Esophagus (tissue), 2 donors: ENCODE measurements around the gene TENT4A. TPM values are rescaled to one million over a fixed set of nuclear protein-coding genes. Genes with fewer than 3 reads are reported as not detected.

ENCODE experiments used
- H3K27ac ChIP-seq, 2 donors: one replicate each; pipeline ENCODE4 v1.5.1; 2013; ENCODE audit warnings: low read depth in 2 of 2, mild to moderate bottlenecking in 2 of 2, inconsistent platforms in 1 of 2, low read length in 1 of 2, moderate library complexity in 1 of 2
- H3K27me3 ChIP-seq, 2 donors: one replicate each; pipeline ENCODE4 v1.6.1; 2013; ENCODE audit warnings: low read length in 2 of 2, control low read depth in 1 of 2, mild to moderate bottlenecking in 1 of 2; ENCODE audit not compliant: insufficient read depth in 2 of 2, control insufficient read depth in 1 of 2
- H3K36me3 ChIP-seq, 2 donors: one replicate each; pipeline ENCODE4 v1.6.1; 2013; ENCODE audit warnings: low read length in 1 of 2; ENCODE audit not compliant: control insufficient read depth in 2 of 2, insufficient read depth in 2 of 2
- H3K4me1 ChIP-seq, 2 donors: one replicate each; pipeline ENCODE4 v1.6.1; 2013; ENCODE audit warnings: low read length in 1 of 2; ENCODE audit not compliant: control insufficient read depth in 2 of 2, insufficient read depth in 2 of 2
- H3K4me3 ChIP-seq, 2 donors: one replicate each; pipeline ENCODE4 v1.5.1; 2013; ENCODE audit warnings: low read length in 2 of 2, mild to moderate bottlenecking in 2 of 2, low read depth in 1 of 2, moderate library complexity in 1 of 2
- H3K9me3 ChIP-seq, 2 donors: one replicate each; pipeline ENCODE4 v1.6.1; 2013; ENCODE audit warnings: mild to moderate bottlenecking in 2 of 2, low read depth in 1 of 2, low read length in 1 of 2, moderate library complexity in 1 of 2; ENCODE audit not compliant: control insufficient read depth in 2 of 2, insufficient read depth in 1 of 2
- WGBS, 2 donors: extraction: QIAGEN DNeasy Blood & Tissue Kit; methylation state at CpG; one replicate each; pipeline ENCODE4 v1.1.7; 2013; 5-methylcytosine and 5-hydroxymethylcytosine counted together
- polyA plus RNA-seq, 2 donors: library from polyadenylated mRNA; stranded (reverse); fragments of 200-250 nt; gene quantifications; one replicate each; pipeline ENCODE4 v1.2.3, GENCODE V29; 2013
- donor health status: healthy with polysubstance abuse.
- donor health status: Bipolar disorder and iron deficiency.

TENT4A gene
- polyA plus RNA-seq, 2 donors = 7.9 to 8.9 TPM

- H3K4me3 ChIP-seq = no peak overlapping the region
- H3K27ac ChIP-seq = no peak overlapping the region
- H3K36me3 ChIP-seq = no peaks in the 10 kb centered on the region
- no peaks in the 10 kb centered on the region for H3K27me3 ChIP-seq
- no peaks in the 10 kb centered on the region for H3K9me3 ChIP-seq
- WGBS, 2 donors = 45 to 48% methylated on average over 1 of the region's 1 CpG
- H3K4me1 ChIP-seq = no peaks in the 10 kb centered on the region
Observed at GRCh38 chr5:6692906-6693305, 20.3 kb upstream of the TENT4A start.

- no peaks in the 10 kb centered on the region for H3K27me3 ChIP-seq
- H3K9me3 ChIP-seq = no peaks in the 10 kb centered on the region
- H3K4me1 ChIP-seq = no peaks in the 10 kb centered on the region
- no peak overlapping the region for H3K4me3 ChIP-seq
- no peaks in the 10 kb centered on the region for H3K36me3 ChIP-seq
- 70 to 94% methylated on average over 1 of the region's 1 CpG for WGBS, 2 donors
- H3K27ac ChIP-seq = no peak overlapping the region
Observed at GRCh38 chr5:6698696-6699095, 14.5 kb upstream of the TENT4A start.

- Histone ChIP-seq H3K36me3 (no peaks in the 10 kb centered on the region), H3K27me3 (no peaks in the 10 kb centered on the region), H3K4me3 (no peak overlapping the region), H3K27ac (no peak overlapping the region), H3K9me3 (no peaks in the 10 kb centered on the region), H3K4me1 (peaks cover 0 to 2% of the 10 kb centered on the region in 2 donors)
- WGBS, 2 donors = 77 to 80% methylated on average over 1 of the region's 1 CpG
Observed at GRCh38 chr5:6699357-6699756, 13.9 kb upstream of the TENT4A start.

- H3K4me1 ChIP-seq = peaks cover 0 to 8% of the 10 kb centered on the region in 2 donors
- 38 to 44% methylated on average over 11 of the region's 11 CpGs for WGBS, 2 donors
- no peak overlapping the region for H3K4me3 ChIP-seq
- H3K36me3 ChIP-seq = no peaks in the 10 kb centered on the region
- no peaks in the 10 kb centered on the region for H3K9me3 ChIP-seq
- H3K27ac ChIP-seq = no peak overlapping the region
- no peaks in the 10 kb centered on the region for H3K27me3 ChIP-seq
Observed at GRCh38 chr5:6700074-6700684, 13.1 kb upstream of the TENT4A start.

- no peaks in the 10 kb centered on the region for H3K9me3 ChIP-seq
- peaks cover 0 to 8% of the 10 kb centered on the region in 2 donors for H3K4me1 ChIP-seq
- no peak overlapping the region for H3K4me3 ChIP-seq
- WGBS, 2 donors = 75 to 79% methylated on average over 12 of the region's 12 CpGs
- H3K36me3 ChIP-seq = no peaks in the 10 kb centered on the region
- H3K27ac ChIP-seq = no peak overlapping the region
- H3K27me3 ChIP-seq = no peaks in the 10 kb centered on the region
Observed at GRCh38 chr5:6700685-6701355, 12.4 kb upstream of the TENT4A start.

GRCh38 chr5:6701491-6701890 is 11.7 kb upstream of the TENT4A start:
- Histone ChIP-seq H3K9me3 (no peaks in the 10 kb centered on the region), H3K4me3 (no peak overlapping the region), H3K4me1 (peaks cover 0 to 10% of the 10 kb centered on the region in 2 donors), H3K27ac (no peak overlapping the region), H3K36me3 (no peaks in the 10 kb centered on the region), H3K27me3 (no peaks in the 10 kb centered on the region)
- 75% methylated on average over 12 of the region's 12 CpGs for WGBS, 2 donors

- H3K27ac ChIP-seq = no peak overlapping the region
- H3K27me3 ChIP-seq = no peaks in the 10 kb centered on the region
- H3K4me3 ChIP-seq = no peak overlapping the region
- peaks cover 0 to 10% of the 10 kb centered on the region in 2 donors for H3K4me1 ChIP-seq
- no peaks in the 10 kb centered on the region for H3K36me3 ChIP-seq
- WGBS, 2 donors = 95 to 96% methylated on average over 6 of the region's 6 CpGs
- H3K9me3 ChIP-seq = no peaks in the 10 kb centered on the region
Observed at GRCh38 chr5:6702633-6703032, 10.6 kb upstream of the TENT4A start.

GRCh38 chr5:6703806-6704205 is 9.4 kb upstream of the TENT4A start:
- 68 to 76% methylated on average over 6 of the region's 6 CpGs for WGBS, 2 donors
- no peaks in the 10 kb centered on the region for H3K27me3 ChIP-seq
- no peaks in the 10 kb centered on the region for H3K36me3 ChIP-seq
- no peak overlapping the region for H3K4me3 ChIP-seq
- H3K4me1 ChIP-seq = peaks cover 0 to 10% of the 10 kb centered on the region in 2 donors
- peak overlapping the region; percentile 65 to 83 for H3K27ac ChIP-seq
- no peaks in the 10 kb centered on the region for H3K9me3 ChIP-seq

GRCh38 chr5:6704361-6704851 is 8.8 kb upstream of the TENT4A start:
- Histone ChIP-seq H3K27me3 (no peaks in the 10 kb centered on the region), H3K9me3 (no peaks in the 10 kb centered on the region), H3K36me3 (no peaks in the 10 kb centered on the region), H3K4me3 (no peak overlapping the region), H3K27ac (peak overlapping the region; percentile 65 to 83), H3K4me1 (peaks cover 0 to 10% of the 10 kb centered on the region in 2 donors)
- 29 to 51% methylated on average over 11 of the region's 11 CpGs for WGBS, 2 donors

GRCh38 chr5:6705088-6705487 is 8.1 kb upstream of the TENT4A start:
- Histone ChIP-seq H3K27me3 (no peaks in the 10 kb centered on the region), H3K36me3 (no peaks in the 10 kb centered on the region), H3K27ac (peak overlapping the region; percentile 64 to 65), H3K4me1 (peaks cover 0 to 10% of the 10 kb centered on the region in 2 donors), H3K9me3 (no peaks in the 10 kb centered on the region), H3K4me3 (no peak overlapping the region)
- 75 to 78% methylated on average over 6 of the region's 6 CpGs for WGBS, 2 donors
